Fibroblast of villous mesenchyme (primary cell): ENCODE data around the gene CHST9. TPM values are rescaled to one million over a fixed set of nuclear protein-coding genes. Genes with fewer than 3 reads are reported as not detected.

Experiments used
- DNase-seq: peaks from one replicate; pipeline ENCODE4 v3.0.0-alpha.2; 2010; ENCODE audit warnings: low read depth
- H3K4me3 ChIP-seq: 2 replicates; pipeline ENCODE4 v1.5.1; 2011; ENCODE audit warnings: low read depth, mild to moderate bottlenecking, low read length
- CTCF ChIP-seq: IDR thresholded peaks from 2 replicates; pipeline ENCODE4 v1.5.1; 2012; ENCODE audit warnings: low read depth, mild to moderate bottlenecking, low read length; ENCODE audit not compliant: insufficient read depth
- total RNA-seq: library from RNA; depleted of rRNA; stranded (reverse); fragments of >200 nt; gene quantifications from 2 replicates; pipeline ENCODE4 v1.2.3, GENCODE V29; 2012

Gene CHST9
- total RNA-seq, 1 donor = not detected

DNA sequence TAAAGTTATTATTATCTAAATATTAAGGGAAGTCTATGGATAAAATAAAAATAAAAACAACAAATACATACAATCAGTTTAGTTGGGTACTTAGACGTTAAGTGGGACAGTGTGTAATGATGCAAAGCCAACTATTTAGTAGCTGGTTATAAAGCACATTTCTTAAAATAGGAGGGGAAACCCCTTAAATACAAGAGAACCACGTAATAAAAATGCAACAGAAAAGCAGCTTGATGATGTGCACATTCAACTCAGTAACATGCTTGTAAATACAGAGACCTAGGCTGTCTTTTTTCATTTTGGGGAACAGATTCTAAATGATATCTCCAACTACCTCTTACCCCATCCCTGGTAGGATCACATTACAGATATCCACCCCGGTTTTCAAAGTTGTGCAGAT, 185.3 kb downstream of the CHST9 start:
- no peak for TF ChIP-seq CTCF

GRCh38 chr18:26993568-26993967, 191.5 kb downstream of the CHST9 start:
- no peak for DNase-seq
- no peak overlapping the region for H3K4me3 ChIP-seq
- TF ChIP-seq CTCF = no peak

More for the DNA sequence above, 185.3 kb downstream of the CHST9 start:
- DNase-seq = no peak
- no peak overlapping the region for H3K4me3 ChIP-seq

DNA sequence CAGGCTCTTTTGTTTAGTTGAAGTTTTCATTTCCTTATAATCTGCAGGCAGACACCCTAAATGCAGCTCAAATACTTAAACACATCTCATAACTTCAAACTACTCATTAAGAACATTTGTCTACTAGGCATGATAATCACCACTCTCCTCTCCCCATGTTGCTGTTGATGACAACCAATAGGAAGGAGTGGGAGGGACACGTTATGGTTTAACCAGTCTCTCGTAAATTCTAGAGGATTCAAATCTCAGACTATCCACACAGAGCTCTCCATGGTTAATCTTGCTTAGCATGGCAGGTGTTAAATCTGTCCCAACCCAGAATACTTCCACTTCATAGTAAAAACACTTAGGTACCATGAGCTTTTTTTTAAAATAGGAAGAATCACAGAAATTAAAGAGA, 192.2 kb downstream of the CHST9 start:
- no peak for TF ChIP-seq CTCF
- H3K4me3 ChIP-seq = no peak overlapping the region
- DNase-seq = no peak

DNA sequence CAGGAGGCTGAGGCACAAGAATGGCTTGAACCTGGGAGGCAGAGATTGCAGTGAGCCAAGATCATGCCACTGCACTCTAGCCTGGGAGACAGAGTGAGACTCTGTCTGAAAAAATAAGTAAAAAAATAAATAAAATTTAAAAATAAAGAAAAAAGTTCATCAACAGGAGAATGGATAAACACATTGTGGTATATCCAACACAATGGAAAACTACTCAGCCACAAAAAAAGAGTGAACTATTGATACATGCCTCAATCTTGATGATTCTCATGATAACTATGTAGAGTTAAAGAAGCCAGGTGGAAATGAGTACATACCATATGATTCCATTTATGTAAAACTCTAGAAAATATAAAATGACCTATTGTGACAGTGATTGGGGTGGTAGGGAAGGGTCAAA, 195.3 kb downstream of the CHST9 start:
- DNase-seq = no peak

GRCh38 chr18:26981360-26982082, 203.6 kb downstream of the CHST9 start:
- H3K4me3 ChIP-seq = no peak overlapping the region
- DNase-seq = no peak
- TF ChIP-seq CTCF = no peak

More for the DNA sequence above, 195.3 kb downstream of the CHST9 start:
- TF ChIP-seq CTCF = no peak
- no peak overlapping the region for H3K4me3 ChIP-seq

- no peak for TF ChIP-seq CTCF
- H3K4me3 ChIP-seq = no peak overlapping the region
- no peak for DNase-seq
Observed at GRCh38 chr18:26978812-26979341, 206.2 kb downstream of the CHST9 start.
